ENCODE data around the gene ADARB2.

DNA sequence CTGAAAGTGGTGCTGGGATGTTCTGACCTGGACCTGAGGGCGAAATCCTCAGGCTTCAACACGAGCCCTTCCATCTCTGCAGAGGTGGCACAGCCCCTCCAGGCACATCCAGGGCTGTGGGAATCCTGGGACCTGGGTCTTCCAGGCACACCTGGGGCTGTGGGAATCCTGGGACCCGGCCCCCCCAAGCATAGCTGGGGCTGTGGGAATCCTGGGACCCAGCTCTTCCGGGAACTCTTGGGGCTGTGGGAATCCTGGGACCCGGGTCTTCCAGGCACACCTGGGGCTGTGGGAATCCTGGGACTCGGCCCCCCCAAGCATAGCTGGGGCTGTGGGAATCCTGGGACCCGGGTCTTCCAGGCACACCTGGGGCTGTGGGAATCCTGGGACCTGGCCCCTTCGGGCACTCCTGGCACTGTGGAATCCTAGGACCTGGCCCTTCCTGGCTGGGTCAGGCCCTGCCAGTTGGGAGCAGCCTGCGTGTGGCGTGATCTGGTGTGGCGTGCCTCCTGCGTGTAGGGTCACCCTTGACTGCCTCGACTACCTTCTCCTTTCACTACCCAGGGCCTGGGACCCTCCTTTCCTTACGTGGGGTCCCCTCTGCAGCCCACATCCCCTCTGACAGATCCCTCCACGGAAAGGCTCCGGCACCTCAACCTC lies 557.1 kb downstream of the ADARB2 start:
- TF ChIP-seq, protein P1, sequence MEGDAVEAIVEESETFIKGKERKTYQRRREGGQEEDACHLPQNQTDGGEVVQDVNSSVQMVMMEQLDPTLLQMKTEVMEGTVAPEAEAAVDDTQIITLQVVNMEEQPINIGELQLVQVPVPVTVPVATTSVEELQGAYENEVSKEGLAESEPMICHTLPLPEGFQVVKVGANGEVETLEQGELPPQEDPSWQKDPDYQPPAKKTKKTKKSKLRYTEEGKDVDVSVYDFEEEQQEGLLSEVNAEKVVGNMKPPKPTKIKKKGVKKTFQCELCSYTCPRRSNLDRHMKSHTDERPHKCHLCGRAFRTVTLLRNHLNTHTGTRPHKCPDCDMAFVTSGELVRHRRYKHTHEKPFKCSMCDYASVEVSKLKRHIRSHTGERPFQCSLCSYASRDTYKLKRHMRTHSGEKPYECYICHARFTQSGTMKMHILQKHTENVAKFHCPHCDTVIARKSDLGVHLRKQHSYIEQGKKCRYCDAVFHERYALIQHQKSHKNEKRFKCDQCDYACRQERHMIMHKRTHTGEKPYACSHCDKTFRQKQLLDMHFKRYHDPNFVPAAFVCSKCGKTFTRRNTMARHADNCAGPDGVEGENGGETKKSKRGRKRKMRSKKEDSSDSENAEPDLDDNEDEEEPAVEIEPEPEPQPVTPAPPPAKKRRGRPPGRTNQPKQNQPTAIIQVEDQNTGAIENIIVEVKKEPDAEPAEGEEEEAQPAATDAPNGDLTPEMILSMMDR (tag by site-specific recombination; IDR thresholded peaks at IDR 0.05) = no peak
- TF ChIP-seq YY1 (tag by site-specific recombination; IDR thresholded peaks at IDR 0.05) (no peak), HOXC10 (CRISPR knock-in tag; IDR thresholded peaks at IDR 0.05) (no peak), ZBTB7A (tag by site-specific recombination; IDR thresholded peaks at IDR 0.05; ENCODE audit: low read depth) (no peak), ZNF184 (tag by site-specific recombination; IDR thresholded peaks at IDR 0.05) (no peak), ZNF660 (tag by site-specific recombination; IDR thresholded peaks at IDR 0.05) (no peak), ZNF10 (tag by site-specific recombination; IDR thresholded peaks at IDR 0.05) (no peak), ZNF529 (tag by site-specific recombination; IDR thresholded peaks at IDR 0.05; ENCODE audit: insufficient replicate concordance) (no peak), ZNF223 (tag by site-specific recombination; IDR thresholded peaks at IDR 0.05) (no peak)
- TF ChIP-seq, protein P2, sequence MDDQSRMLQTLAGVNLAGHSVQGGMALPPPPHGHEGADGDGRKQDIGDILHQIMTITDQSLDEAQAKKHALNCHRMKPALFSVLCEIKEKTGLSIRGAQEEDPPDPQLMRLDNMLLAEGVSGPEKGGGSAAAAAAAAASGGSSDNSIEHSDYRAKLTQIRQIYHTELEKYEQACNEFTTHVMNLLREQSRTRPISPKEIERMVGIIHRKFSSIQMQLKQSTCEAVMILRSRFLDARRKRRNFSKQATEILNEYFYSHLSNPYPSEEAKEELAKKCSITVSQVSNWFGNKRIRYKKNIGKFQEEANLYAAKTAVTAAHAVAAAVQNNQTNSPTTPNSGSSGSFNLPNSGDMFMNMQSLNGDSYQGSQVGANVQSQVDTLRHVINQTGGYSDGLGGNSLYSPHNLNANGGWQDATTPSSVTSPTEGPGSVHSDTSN (CRISPR knock-in tag; IDR thresholded peaks at IDR 0.05) = no peak
- TF ChIP-seq, protein P3, sequence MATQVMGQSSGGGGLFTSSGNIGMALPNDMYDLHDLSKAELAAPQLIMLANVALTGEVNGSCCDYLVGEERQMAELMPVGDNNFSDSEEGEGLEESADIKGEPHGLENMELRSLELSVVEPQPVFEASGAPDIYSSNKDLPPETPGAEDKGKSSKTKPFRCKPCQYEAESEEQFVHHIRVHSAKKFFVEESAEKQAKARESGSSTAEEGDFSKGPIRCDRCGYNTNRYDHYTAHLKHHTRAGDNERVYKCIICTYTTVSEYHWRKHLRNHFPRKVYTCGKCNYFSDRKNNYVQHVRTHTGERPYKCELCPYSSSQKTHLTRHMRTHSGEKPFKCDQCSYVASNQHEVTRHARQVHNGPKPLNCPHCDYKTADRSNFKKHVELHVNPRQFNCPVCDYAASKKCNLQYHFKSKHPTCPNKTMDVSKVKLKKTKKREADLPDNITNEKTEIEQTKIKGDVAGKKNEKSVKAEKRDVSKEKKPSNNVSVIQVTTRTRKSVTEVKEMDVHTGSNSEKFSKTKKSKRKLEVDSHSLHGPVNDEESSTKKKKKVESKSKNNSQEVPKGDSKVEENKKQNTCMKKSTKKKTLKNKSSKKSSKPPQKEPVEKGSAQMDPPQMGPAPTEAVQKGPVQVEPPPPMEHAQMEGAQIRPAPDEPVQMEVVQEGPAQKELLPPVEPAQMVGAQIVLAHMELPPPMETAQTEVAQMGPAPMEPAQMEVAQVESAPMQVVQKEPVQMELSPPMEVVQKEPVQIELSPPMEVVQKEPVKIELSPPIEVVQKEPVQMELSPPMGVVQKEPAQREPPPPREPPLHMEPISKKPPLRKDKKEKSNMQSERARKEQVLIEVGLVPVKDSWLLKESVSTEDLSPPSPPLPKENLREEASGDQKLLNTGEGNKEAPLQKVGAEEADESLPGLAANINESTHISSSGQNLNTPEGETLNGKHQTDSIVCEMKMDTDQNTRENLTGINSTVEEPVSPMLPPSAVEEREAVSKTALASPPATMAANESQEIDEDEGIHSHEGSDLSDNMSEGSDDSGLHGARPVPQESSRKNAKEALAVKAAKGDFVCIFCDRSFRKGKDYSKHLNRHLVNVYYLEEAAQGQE (tag by site-specific recombination; IDR thresholded peaks at IDR 0.05) = no peak
- TF ChIP-seq, protein P4, sequence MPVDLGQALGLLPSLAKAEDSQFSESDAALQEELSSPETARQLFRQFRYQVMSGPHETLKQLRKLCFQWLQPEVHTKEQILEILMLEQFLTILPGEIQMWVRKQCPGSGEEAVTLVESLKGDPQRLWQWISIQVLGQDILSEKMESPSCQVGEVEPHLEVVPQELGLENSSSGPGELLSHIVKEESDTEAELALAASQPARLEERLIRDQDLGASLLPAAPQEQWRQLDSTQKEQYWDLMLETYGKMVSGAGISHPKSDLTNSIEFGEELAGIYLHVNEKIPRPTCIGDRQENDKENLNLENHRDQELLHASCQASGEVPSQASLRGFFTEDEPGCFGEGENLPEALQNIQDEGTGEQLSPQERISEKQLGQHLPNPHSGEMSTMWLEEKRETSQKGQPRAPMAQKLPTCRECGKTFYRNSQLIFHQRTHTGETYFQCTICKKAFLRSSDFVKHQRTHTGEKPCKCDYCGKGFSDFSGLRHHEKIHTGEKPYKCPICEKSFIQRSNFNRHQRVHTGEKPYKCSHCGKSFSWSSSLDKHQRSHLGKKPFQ (tag by site-specific recombination; IDR thresholded peaks at IDR 0.05) = no peak
